ENCODE data around the gene DCAKD.

Gene DCAKD

GRCh38 chr17:44996304-44996703 lies 55.1 kb downstream of the DCAKD start:
- H3K27ac ChIP-seq (ENCODE audit: low read depth, low read length) = no peak overlapping the region
- H3K4me1 ChIP-seq (ENCODE audit: insufficient read depth, low read length) = no peaks in the 10 kb centered on the region
- H3K27me3 ChIP-seq (ENCODE audit: insufficient read depth, low read length) = no peaks in the 10 kb centered on the region
- WGBS = 90% methylated on average over 9 of the region's 10 CpGs
- H3K36me3 ChIP-seq (ENCODE audit: insufficient read depth, low read length) = no peaks in the 10 kb centered on the region
- H3K9ac ChIP-seq (ENCODE audit: low read depth, low read length) = no peak overlapping the region
- H3K9me3 ChIP-seq (ENCODE audit: insufficient read depth, low read depth, low read length) = peaks cover 7% of the 10 kb centered on the region
- H3K4me3 ChIP-seq (ENCODE audit: low read length) = no peak overlapping the region

- Histone ChIP-seq H3K4me3 (ENCODE audit: low read length) (no peak overlapping the region), H3K9ac (ENCODE audit: low read depth, low read length) (no peak overlapping the region), H3K4me1 (ENCODE audit: insufficient read depth, low read length) (no peaks in the 10 kb centered on the region), H3K27ac (ENCODE audit: low read depth, low read length) (no peak overlapping the region), H3K36me3 (ENCODE audit: insufficient read depth, low read length) (no peaks in the 10 kb centered on the region), H3K27me3 (ENCODE audit: insufficient read depth, low read length) (no peaks in the 10 kb centered on the region), H3K9me3 (ENCODE audit: insufficient read depth, low read depth, low read length) (peaks cover 7% of the 10 kb centered on the region)
- 77% methylated on average over 11 of the region's 11 CpGs for WGBS
These were observed 55.9 kb downstream of the DCAKD start for GRCh38 chr17:44995436-44996001.

- H3K36me3 ChIP-seq (ENCODE audit: insufficient read depth, low read length) = no peaks in the 10 kb centered on the region
- no peaks in the 10 kb centered on the region for H3K4me1 ChIP-seq (ENCODE audit: insufficient read depth, low read length)
- no peak overlapping the region for H3K4me3 ChIP-seq (ENCODE audit: low read length)
- no peak overlapping the region for H3K27ac ChIP-seq (ENCODE audit: low read depth, low read length)
- 83% methylated on average over 5 of the region's 5 CpGs for WGBS
- 0 out of 2 replicates have a peak, but pooled peaks cover 4% of the 10 kb centered on the region for H3K27me3 ChIP-seq (ENCODE audit: insufficient read depth, low read length)
- no peaks in the 10 kb centered on the region for H3K9me3 ChIP-seq (ENCODE audit: insufficient read depth, low read depth, low read length)
- no peak overlapping the region for H3K9ac ChIP-seq (ENCODE audit: low read depth, low read length)
These were observed 59.0 kb downstream of the DCAKD start for GRCh38 chr17:44992242-44992939.

GRCh38 chr17:44990994-44991393 lies 60.4 kb downstream of the DCAKD start:
- Histone ChIP-seq H3K9ac (ENCODE audit: low read depth, low read length) (no peak overlapping the region), H3K9me3 (ENCODE audit: insufficient read depth, low read depth, low read length) (no peaks in the 10 kb centered on the region), H3K27ac (ENCODE audit: low read depth, low read length) (no peak overlapping the region), H3K36me3 (ENCODE audit: insufficient read depth, low read length) (no peaks in the 10 kb centered on the region), H3K4me1 (ENCODE audit: insufficient read depth, low read length) (0 out of 2 replicates have a peak, but pooled peaks cover 3% of the 10 kb centered on the region), H3K27me3 (ENCODE audit: insufficient read depth, low read length) (0 out of 2 replicates have a peak, but pooled peaks cover 4% of the 10 kb centered on the region), H3K4me3 (ENCODE audit: low read length) (no peak overlapping the region)
- WGBS = 80% methylated on average over 9 of the region's 10 CpGs

GRCh38 chr17:44989552-44990138 lies 61.8 kb downstream of the DCAKD start:
- Histone ChIP-seq H3K4me1 (ENCODE audit: insufficient read depth, low read length) (0 out of 2 replicates have a peak, but pooled peaks cover 3% of the 10 kb centered on the region), H3K4me3 (ENCODE audit: low read length) (no peak overlapping the region), H3K9me3 (ENCODE audit: insufficient read depth, low read depth, low read length) (no peaks in the 10 kb centered on the region), H3K27me3 (ENCODE audit: insufficient read depth, low read length) (0 out of 2 replicates have a peak, but pooled peaks cover 4% of the 10 kb centered on the region), H3K36me3 (ENCODE audit: insufficient read depth, low read length) (no peaks in the 10 kb centered on the region), H3K9ac (ENCODE audit: low read depth, low read length) (no peak overlapping the region), H3K27ac (ENCODE audit: low read depth, low read length) (no peak overlapping the region)
- 93% methylated on average over 17 of the region's 17 CpGs for WGBS

GRCh38 chr17:44988044-44988942 lies 63.1 kb downstream of the DCAKD start:
- Histone ChIP-seq H3K4me3 (ENCODE audit: low read length) (peak overlapping the region; percentile 59), H3K9ac (ENCODE audit: low read depth, low read length) (no peak overlapping the region; the same call in 1 of the 2 replicates), H3K27me3 (ENCODE audit: insufficient read depth, low read length) (0 out of 2 replicates have a peak, but pooled peaks cover 4% of the 10 kb centered on the region), H3K4me1 (ENCODE audit: insufficient read depth, low read length) (0 out of 2 replicates have a peak, but pooled peaks cover 3% of the 10 kb centered on the region), H3K27ac (ENCODE audit: low read depth, low read length) (peak overlapping the region; percentile 36; the same call in 1 of the 2 replicates), H3K36me3 (ENCODE audit: insufficient read depth, low read length) (no peaks in the 10 kb centered on the region), H3K9me3 (ENCODE audit: insufficient read depth, low read depth, low read length) (no peaks in the 10 kb centered on the region)
- 54% methylated on average over 34 of the region's 34 CpGs for WGBS

- 95% methylated on average over 4 of the region's 4 CpGs for WGBS
- no peaks in the 10 kb centered on the region for H3K36me3 ChIP-seq (ENCODE audit: insufficient read depth, low read length)
These were observed 67.9 kb downstream of the DCAKD start for GRCh38 chr17:44983563-44983962.

GRCh38 chr17:44982113-44982702 lies 69.2 kb downstream of the DCAKD start:
- no peaks in the 10 kb centered on the region for H3K9me3 ChIP-seq (ENCODE audit: insufficient read depth, low read depth, low read length)
- no peak overlapping the region for H3K27ac ChIP-seq (ENCODE audit: low read depth, low read length)
- peaks cover 9% of the 10 kb centered on the region for H3K4me1 ChIP-seq (ENCODE audit: insufficient read depth, low read length)
- H3K36me3 ChIP-seq (ENCODE audit: insufficient read depth, low read length) = no peaks in the 10 kb centered on the region
- H3K27me3 ChIP-seq (ENCODE audit: insufficient read depth, low read length) = no peaks in the 10 kb centered on the region
- H3K9ac ChIP-seq (ENCODE audit: low read depth, low read length) = no peak overlapping the region
- H3K4me3 ChIP-seq (ENCODE audit: low read length) = no peak overlapping the region
- 94% methylated on average over 3 of the region's 3 CpGs for WGBS

More at GRCh38 chr17:44983563-44983962, 67.9 kb downstream of the DCAKD start:
- Histone ChIP-seq H3K4me1 (ENCODE audit: insufficient read depth, low read length) (0 out of 2 replicates have a peak, but pooled peaks cover 3% of the 10 kb centered on the region), H3K27ac (ENCODE audit: low read depth, low read length) (no peak overlapping the region), H3K9me3 (ENCODE audit: insufficient read depth, low read depth, low read length) (no peaks in the 10 kb centered on the region), H3K9ac (ENCODE audit: low read depth, low read length) (no peak overlapping the region), H3K27me3 (ENCODE audit: insufficient read depth, low read length) (no peaks in the 10 kb centered on the region), H3K4me3 (ENCODE audit: low read length) (no peak overlapping the region)

- 85% methylated on average over 12 of the region's 12 CpGs for whole genome bisulfite sequencing
- H3K36me3 ChIP-seq (ENCODE audit: insufficient read depth, low read length) = no peaks in the 10 kb centered on the region
- H3K27me3 ChIP-seq (ENCODE audit: insufficient read depth, low read length) = no peaks in the 10 kb centered on the region
- no peak overlapping the region for H3K27ac ChIP-seq (ENCODE audit: low read depth, low read length)
- no peak overlapping the region for H3K9ac ChIP-seq (ENCODE audit: low read depth, low read length)
- peaks cover 7% of the 10 kb centered on the region for H3K4me1 ChIP-seq (ENCODE audit: insufficient read depth, low read length)
- H3K4me3 ChIP-seq (ENCODE audit: low read length) = no peak overlapping the region
- no peaks in the 10 kb centered on the region for H3K9me3 ChIP-seq (ENCODE audit: insufficient read depth, low read depth, low read length)
These were observed 70.0 kb downstream of the DCAKD start for GRCh38 chr17:44981221-44981968.

- Histone ChIP-seq H3K4me3 (ENCODE audit: low read length) (no peak overlapping the region), H3K27me3 (ENCODE audit: insufficient read depth, low read length) (no peaks in the 10 kb centered on the region), H3K9ac (ENCODE audit: low read depth, low read length) (no peak overlapping the region), H3K4me1 (ENCODE audit: insufficient read depth, low read length) (peaks cover 7% of the 10 kb centered on the region), H3K27ac (ENCODE audit: low read depth, low read length) (no peak overlapping the region), H3K9me3 (ENCODE audit: insufficient read depth, low read depth, low read length) (no peaks in the 10 kb centered on the region), H3K36me3 (ENCODE audit: insufficient read depth, low read length) (no peaks in the 10 kb centered on the region)
- whole genome bisulfite sequencing = 88% methylated on average over 7 of the region's 9 CpGs
These were observed 71.9 kb downstream of the DCAKD start for GRCh38 chr17:44979426-44979995.

Data from HUES64 (cell line).